HK-2 (cell line): ENCODE data around the gene RGL3.
"Not testable (repeated sequence)": the region's sequence is repeated elsewhere in the genome, so short reads cannot be mapped to it uniquely, and the experiment has no call there.

Source experiments
- DNase-seq: peaks from one replicate; pipeline ENCODE4 v3.0.0-alpha.2; 2018; ENCODE audit not compliant: unreplicated experiment

The RGL3 gene

GRCh38 chr19:11448923-11449554 is 29.9 kb upstream of the RGL3 start:
- DNase-seq, result no peak

GRCh38 chr19:11448410-11448809 is 29.3 kb upstream of the RGL3 start:
- DNase-seq, result no peak

DNA sequence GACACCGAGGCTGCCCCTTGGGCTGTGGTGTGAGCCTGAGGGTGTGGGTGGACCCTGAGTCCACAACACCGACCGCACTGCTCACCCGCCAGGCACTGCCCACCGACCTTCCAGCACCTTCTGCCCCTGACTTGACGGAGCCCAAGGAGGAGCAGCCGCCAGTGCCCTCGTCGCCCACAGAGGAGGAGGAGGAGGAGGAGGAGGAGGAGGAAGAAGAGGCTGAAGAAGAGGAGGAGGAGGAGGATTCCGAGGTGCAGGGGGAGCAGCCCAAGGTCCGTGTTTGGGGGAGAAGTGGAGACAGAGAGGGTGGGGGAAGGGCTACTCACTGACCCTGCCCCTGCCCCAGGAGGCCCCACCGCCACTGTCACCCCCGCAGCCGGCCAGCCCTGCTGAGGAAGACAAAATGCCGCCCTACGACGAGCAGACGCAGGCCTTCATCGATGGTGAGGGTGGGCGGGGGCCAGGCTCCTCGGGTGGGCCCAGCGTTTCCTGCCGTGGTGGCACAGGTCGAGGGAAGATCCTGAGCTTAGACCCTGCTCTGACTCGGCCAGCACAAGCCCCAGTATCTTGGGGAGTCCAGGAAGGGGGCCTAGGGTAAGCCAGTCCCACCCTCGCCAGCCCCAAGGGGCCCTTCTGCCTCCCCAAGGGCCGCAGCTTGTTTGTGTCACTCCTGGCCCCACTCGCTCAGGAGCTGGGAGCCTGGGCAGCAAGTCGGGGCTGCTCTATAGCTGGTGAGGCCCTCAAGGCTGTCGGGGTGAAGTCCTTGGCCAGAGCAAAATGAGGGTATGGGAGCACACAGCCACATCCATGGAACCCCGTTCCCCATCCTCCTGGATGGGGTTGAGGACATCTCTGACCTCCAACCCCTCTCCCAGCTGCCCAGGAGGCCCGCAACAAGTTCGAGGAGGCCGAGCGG is 28.5 kb upstream of the RGL3 start:
- DNase-seq, result no peak

DNA sequence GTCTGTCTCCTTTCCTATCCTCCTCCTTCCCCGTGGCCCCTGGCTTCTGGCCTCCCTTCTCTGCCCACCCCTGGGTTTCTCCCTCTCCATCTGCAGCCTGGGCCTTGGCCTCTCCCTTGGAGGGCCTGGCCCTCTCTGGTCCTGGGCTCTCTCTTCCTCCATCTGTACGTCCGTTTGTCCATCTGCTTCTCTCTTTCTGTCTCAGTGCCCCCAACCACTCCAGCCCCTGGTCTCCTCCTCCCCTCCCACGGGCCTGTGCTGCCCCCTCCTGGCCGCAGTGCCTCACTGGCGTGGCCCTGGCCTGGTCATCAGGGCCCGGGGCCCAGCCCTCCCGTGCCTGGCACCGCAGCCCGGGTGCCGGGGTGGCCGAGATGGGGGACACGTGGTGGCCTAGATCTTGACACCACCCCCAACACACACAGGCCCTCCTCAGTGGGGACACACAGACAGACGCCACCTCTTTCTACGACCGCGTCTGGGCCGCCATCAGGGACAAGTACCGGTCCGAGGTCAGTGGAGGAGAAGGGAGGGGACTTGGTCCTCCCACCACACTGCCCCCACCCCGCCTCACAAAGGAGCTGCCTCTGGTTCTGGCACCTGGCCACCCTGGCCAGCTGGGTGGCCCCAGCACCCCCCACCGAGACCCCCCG is 27.7 kb upstream of the RGL3 start:
- peak; percentile 25 for DNase-seq

DNA sequence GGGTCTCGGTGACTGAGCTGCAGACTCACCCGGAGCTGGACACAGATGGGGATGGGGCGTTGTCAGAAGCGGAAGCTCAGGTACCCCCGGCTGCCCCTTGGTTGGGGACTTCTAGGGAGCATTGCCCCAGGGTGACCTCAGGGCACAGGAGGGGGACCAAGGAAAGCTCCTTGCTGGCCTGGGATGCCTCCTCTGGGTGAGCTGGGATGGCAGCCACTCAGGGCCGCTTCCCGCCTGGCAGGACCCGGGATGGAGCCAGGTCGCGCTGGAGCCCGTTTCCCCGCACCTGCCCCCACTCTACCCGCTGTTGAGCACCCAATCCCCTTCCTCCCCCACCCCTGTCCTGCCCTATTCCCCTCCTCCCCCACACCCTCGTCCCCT is 27.1 kb upstream of the RGL3 start:
- DNase-seq, result no peak

DNA sequence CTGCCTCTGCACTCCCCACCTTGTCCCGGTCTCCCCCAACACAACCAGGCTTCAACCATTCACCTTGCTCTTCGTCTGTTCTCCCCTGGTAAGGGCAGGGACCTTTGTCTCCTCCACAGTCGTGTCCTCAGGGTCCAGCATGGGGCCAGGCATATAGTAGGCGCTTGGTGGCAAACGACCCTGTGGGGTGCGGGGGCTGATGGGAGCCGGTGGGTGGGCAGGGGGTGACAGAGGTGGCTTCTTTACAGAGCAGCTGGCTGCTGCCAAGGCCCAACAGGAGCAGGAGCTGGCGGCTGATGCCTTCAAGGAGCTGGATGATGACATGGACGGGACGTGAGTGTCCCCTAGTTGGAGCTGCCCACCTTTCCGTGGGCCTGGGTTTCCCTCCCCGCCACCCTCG is 26.0 kb upstream of the RGL3 start:
- DNase-seq, result no peak

- DNase-seq, result no peak
These were observed 24.9 kb upstream of the RGL3 start for GRCh38 chr19:11444059-11444458.

DNA sequence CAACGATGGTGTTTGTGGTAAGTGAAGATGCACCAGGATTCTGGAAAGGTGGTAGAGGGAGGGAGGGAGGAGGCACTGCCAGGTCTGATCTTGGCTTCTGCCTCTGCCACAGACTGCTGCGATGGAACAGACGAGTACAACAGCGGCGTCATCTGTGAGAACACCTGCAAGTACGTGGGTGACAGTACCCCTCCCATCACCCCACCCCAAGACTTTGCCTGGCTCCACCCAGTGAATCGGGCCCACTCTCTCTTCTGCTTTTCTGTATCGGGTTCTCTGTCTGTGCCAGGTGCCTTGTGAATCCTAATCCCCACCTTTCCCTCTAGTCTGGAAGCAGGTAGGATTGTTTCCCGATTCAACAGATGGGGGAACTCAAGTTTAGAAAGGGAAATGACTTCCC is 18.8 kb upstream of the RGL3 start:
- no peak for DNase-seq

- peak; percentile 18 for DNase-seq
These were observed 16.8 kb upstream of the RGL3 start for GRCh38 chr19:11435833-11436313.

GRCh38 chr19:11435057-11435832 is 16.1 kb upstream of the RGL3 start, which contains the start of the genes ODAD3 and PRKCSH:
Gene ODAD3, minus strand, starts transcription at chr19:11435121. Its CDS starts 105 bp downstream, at chr19:11435016.
Gene PRKCSH, plus strand, starts transcription at chr19:11435635. Its CDS starts 483 bp downstream, at chr19:11436118.
- peak; percentile 99 for DNase-seq

GRCh38 chr19:11434703-11435056 is 15.6 kb upstream of the RGL3 start:
- DNase-seq, result no peak

DNA sequence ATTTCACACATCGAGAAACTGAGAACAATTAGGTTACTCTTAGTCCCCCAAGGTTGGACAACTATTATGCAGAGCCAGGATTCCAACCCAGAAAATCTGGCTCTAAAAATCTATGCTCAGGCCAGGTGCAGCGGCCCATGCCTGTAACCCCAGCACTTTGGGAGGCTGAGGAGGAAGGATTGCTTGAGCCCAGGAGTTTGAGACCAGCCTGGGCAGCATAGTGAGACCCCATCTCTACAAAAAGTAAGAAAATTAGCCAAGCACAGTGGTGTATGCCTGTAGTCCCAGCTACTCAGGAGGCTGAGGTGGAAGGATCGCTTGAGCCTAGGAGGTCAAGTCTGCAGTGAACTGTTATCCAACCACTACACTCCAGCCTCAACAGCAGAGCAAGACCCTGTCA is 14.4 kb upstream of the RGL3 start:
- DNase-seq, result not testable (repeated sequence)

- DNase-seq, result no peak
These were observed 7.5 kb upstream of the RGL3 start for GRCh38 chr19:11426656-11427055.

DNA sequence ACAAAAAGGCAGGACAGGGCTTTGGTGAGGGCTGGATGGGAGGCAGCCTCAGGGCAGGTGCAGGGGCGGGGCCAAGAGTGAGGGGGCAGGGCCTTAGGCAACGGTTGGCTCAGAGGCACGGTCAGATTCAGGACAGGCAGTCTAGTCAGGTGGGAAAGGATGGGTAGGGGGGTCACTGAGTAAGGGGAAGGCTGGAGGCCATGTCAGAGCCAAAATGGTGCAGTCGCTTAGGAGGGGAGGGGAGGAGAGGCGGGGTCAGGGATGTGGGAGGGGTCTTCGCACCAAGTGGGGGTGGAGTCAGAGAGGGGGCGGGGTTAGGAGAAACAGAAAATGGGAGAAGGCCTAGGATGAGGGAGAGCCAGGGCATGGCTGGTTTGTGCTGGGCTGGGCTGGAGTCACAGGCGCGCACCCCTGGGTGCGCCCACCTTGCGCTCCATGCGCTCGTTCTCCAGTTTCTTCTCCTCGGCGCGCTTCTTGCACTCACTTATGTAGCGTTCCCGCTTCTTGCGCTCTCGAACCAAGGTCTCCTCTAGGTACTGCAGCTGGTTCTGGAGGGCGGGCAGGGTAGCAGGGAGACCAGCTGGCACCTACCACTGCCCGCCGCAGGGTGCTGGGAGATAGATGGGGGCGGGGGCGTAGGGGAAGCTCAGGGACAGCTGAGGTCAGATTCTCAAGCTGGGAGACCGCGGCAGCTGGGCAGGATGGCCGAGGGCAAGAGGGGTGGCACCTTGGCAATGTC is 6.8 kb upstream of the RGL3 start:
- DNase-seq, result no peak

- DNase-seq, result no peak
These were observed 4.7 kb upstream of the RGL3 start for GRCh38 chr19:11423791-11424181.

- no peak for DNase-seq
These were observed 4.2 kb upstream of the RGL3 start for GRCh38 chr19:11423164-11423790.

DNA sequence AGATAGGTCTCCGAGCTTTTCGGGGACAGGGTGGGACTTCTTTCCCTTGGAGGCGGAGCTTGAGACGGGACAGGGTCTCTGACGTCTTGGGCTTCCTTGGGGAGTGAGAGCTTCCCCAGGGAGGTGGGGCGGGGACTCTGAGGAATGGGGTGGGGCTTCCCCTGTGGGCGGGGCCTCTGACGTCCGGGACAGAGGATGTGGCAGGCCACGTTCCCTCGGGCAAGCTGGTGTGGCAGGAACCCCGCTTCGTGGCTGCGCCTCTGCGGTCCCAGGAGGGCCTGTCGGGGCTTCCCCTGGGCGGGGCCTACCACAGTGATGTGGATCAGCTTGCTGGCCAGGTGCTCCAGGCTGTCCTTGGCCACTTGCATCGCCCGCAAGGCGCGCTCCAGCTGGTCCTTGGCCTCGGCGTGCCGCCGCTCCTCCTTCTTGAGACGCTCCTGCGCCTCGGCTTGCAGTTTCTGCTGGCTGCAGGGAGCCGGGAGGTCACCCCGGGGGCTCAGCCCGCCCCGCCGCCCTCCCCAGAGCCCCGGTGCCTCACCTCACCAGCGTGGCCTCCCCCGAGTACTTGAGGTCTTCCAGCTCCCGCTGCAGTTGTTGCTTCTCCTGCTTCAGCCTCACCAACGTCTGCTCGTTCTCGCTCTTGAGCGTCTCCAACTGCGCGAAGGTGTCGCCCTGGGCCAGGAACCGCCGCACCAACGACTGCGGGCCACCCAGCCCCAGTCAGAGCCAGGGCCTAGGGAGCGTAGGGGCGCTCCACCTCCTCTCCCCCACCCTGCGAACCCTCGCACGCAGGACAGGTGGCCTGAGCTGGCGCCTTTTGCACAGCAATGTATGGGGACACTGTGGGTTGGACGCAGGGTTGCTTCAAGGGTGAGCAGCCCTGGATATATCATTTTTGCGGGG is 3.3 kb upstream of the RGL3 start:
- DNase-seq, result peak; percentile 74

DNA sequence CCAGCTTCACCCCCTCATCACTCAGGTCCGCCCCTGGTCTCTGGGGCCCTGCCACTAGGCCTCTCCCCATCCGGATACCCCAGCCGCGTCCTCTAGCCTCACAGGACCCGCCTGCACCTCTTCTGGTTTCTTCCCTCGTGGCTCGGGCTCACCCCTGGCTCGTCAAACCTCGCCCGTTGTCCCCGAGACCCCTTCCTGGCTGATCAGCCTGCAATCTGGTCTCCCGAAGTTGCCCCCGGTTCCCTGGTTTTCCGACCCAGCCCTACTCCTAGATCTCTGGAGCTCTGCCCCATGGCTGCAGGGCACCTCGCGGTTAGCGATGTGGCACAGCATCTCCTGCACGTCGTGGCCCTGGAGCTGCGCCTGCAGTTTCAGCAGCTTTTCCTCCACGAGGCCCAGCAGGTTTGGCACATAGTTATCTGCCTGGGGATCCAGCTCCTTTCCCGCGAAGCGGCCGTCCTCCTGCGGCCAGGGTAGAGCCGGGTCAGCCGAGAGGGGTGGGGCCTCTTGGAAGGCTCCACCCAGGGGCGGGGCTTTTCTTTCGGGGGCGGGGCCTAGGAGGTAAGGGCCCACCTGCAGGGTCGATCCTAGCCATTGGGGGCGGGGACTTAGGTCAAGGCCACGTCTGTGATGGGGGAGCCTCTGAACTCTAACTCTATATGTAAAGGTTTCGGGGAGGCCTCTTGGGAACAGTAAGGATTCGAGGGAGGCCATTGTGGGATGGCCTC is 2.4 kb upstream of the RGL3 start:
- DNase-seq, result peak; percentile 42
